PC-9 (cell line): Measurements from ENCODE around the gene SELE. TPM values are rescaled to one million over a fixed set of nuclear protein-coding genes. Genes with fewer than 3 reads are reported as not detected.
A peak's percentile ranks its signal among the peaks of the same experiment; 100 is the strongest.

Source experiments
- BruUV-seq: library from RNA; stranded (reverse); fragments of 400-500 nt; replicated peaks from 2 replicates; lab custom pipeline; 2021; lab: Mats Ljungman, UMichigan
- CTCF ChIA-PET: fragments of 300-600 bp; sonication (Branson Sonifier 250); formaldehyde crosslinking; loops from one replicate; lab custom pipeline; 2022; ENCODE audit warnings: antibody characterized with exemption; lab: Charles Lee
- POLR2A ChIA-PET: fragments of 300-600 bp; sonication (Branson Sonifier 250); formaldehyde crosslinking; loops from one replicate; lab custom pipeline; 2022; ENCODE audit warnings: antibody characterized with exemption; ENCODE audit not compliant: unreplicated experiment; lab: Charles Lee
- DNase-seq, 2 experiments: peaks; one replicate each; pipeline versions ENCODE4 v3.0.0 to v3.0.0-alpha.2; 2015 to 2022; ENCODE audit warnings: mixed read lengths in 1 of 2
- H2AFZ ChIP-seq: fragments of 200-600 bp; sonication (generic); 2 replicates; pipeline ENCODE4 v1.8.1; 2017; ENCODE audit warnings: antibody characterized with exemption
- H3F3A ChIP-seq: fragments of 200-600 bp; sonication (generic); 2 replicates; pipeline ENCODE4 v1.8.1; 2017; ENCODE audit warnings: antibody characterized with exemption, mild to moderate bottlenecking, low read depth; ENCODE audit not compliant: insufficient read depth
- H3K27ac ChIP-seq: fragments of 200-600 bp; sonication (generic); 2 replicates; pipeline ENCODE4 v1.6.1; 2016; ENCODE audit warnings: mixed run types
- H3K27me3 ChIP-seq: fragments of 200-600 bp; sonication (generic); 2 replicates; pipeline ENCODE4 v1.6.1; 2016; ENCODE audit warnings: low read depth, mixed run types; ENCODE audit not compliant: insufficient read depth
- H3K36me3 ChIP-seq: fragments of 200-600 bp; sonication (generic); 2 replicates; pipeline ENCODE4 v1.6.1; 2016; ENCODE audit warnings: low read depth, mixed run types
- H3K4me1 ChIP-seq: fragments of 200-600 bp; sonication (generic); replicated peaks from 2 replicates; pipeline ENCODE4 v1.6.1; 2016; ENCODE audit warnings: mixed run types; ENCODE audit not compliant: insufficient read depth
- H3K4me2 ChIP-seq: fragments of 200-600 bp; sonication (generic); 2 replicates; pipeline ENCODE4 v1.6.1; 2017; ENCODE audit warnings: mixed run types
- H3K4me3 ChIP-seq: fragments of 200-600 bp; sonication (generic); 2 replicates; pipeline ENCODE4 v1.6.1; 2016; ENCODE audit warnings: mixed run types
- H3K79me2 ChIP-seq: fragments of 200-600 bp; sonication (generic); 2 replicates; pipeline ENCODE4 v1.6.1; 2017; ENCODE audit warnings: low read depth, mixed run types
- H3K9me2 ChIP-seq: fragments of 200-600 bp; sonication (generic); 2 replicates; pipeline ENCODE4 v1.8.1; 2017; ENCODE audit warnings: mild to moderate bottlenecking; ENCODE audit not compliant: insufficient read depth
- H3K9me3 ChIP-seq: fragments of 200-600 bp; sonication (generic); 2 replicates; pipeline ENCODE4 v1.8.1; 2016; ENCODE audit warnings: low read depth; ENCODE audit not compliant: insufficient read depth
- H4K20me1 ChIP-seq: fragments of 200-600 bp; sonication (generic); 2 replicates; pipeline ENCODE4 v1.8.1; 2017; ENCODE audit not compliant: insufficient read depth
- EZH2 ChIP-seq: fragments of 200-600 bp; sonication (generic); IDR thresholded peaks from 2 replicates; pipeline ENCODE4 v1.8.0; 2017; ENCODE audit warnings: antibody characterized with exemption, low read depth
- intact Hi-C: fragments of 100-400 bp; cut with micrococcal nuclease; formaldehyde crosslinking; loops from one replicate; pipeline ENCODE4 v1.10.0; 2022; ENCODE audit not compliant: unreplicated experiment
- total RNA-seq: library from RNA; stranded (reverse); gene quantifications from 2 replicates; pipeline ENCODE4 v1.2.3, GENCODE V29; 2021
- TF ChIP-seq, protein P1 (sequence below): fragments of 200-600 bp; sonication (generic); conservative IDR thresholded peaks from 2 replicates; pipeline ENCODE4 v1.6.1; 2017; ENCODE audit warnings: mixed run types, antibody characterized with exemption, mild to moderate bottlenecking, moderate library complexity

The SELE gene
- total RNA-seq, 1 experiment from 2014 or later = not detected

DNA sequence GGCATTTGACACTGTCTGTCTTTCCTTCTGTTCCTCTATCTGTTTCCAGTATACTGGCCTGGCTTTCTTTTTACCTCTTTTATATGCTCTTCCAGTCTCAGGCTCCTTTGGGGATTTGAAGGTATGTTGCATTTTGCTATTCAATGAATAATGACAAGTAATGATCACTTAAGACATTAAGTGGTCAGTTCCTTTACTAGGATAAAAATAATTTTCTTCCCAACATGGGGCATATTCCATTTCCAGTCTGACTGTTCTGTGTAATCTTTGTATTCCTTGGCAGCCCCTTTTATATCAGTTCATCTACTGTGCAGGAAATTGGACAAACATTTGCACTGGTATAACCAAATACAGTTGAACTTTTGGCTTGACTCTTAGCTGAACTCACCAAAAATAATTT lies 45.3 kb upstream of the SELE start:
- H3K4me2 ChIP-seq = peak overlapping the region; percentile 80; the same call in 1 of the 2 replicates
- no peaks in the 10 kb centered on the region for H3K36me3 ChIP-seq
- no peak for DNase-seq
- H4K20me1 ChIP-seq = no peaks in the 10 kb centered on the region
- ChIA-PET CTCF (interaction anchor here (0.7 kb wide), 1 partner anchor 182 kb away, joined by 7 read pairs; no protein-coding TSS in a partner anchor), POLR2A (interaction anchor here (0.9 kb wide), 1 partner anchor 16 kb away, joined by 3 read pairs; a partner anchor contains a TSS)
- BruUV-seq = no TSS peak
- 0 out of 2 replicates have a peak, but pooled peaks cover 5% of the 10 kb centered on the region for H3K9me3 ChIP-seq
- no peaks in the 10 kb centered on the region for H3K27me3 ChIP-seq
- no peak overlapping the region for H2AFZ ChIP-seq
- H3K9me2 ChIP-seq = no peaks in the 10 kb centered on the region
- TF ChIP-seq, protein P1, sequence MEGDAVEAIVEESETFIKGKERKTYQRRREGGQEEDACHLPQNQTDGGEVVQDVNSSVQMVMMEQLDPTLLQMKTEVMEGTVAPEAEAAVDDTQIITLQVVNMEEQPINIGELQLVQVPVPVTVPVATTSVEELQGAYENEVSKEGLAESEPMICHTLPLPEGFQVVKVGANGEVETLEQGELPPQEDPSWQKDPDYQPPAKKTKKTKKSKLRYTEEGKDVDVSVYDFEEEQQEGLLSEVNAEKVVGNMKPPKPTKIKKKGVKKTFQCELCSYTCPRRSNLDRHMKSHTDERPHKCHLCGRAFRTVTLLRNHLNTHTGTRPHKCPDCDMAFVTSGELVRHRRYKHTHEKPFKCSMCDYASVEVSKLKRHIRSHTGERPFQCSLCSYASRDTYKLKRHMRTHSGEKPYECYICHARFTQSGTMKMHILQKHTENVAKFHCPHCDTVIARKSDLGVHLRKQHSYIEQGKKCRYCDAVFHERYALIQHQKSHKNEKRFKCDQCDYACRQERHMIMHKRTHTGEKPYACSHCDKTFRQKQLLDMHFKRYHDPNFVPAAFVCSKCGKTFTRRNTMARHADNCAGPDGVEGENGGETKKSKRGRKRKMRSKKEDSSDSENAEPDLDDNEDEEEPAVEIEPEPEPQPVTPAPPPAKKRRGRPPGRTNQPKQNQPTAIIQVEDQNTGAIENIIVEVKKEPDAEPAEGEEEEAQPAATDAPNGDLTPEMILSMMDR = no peak
- TF ChIP-seq EZH2 = no peak
- peaks cover 52% of the 10 kb centered on the region for H3K4me1 ChIP-seq
- H3K4me3 ChIP-seq = no peak overlapping the region
- no peaks in the 10 kb centered on the region for H3K79me2 ChIP-seq
- intact Hi-C loops = no loop called here
- H3F3A ChIP-seq = peaks cover 34% of the 10 kb centered on the region
- H3K27ac ChIP-seq = peak overlapping the region; percentile 95

DNA sequence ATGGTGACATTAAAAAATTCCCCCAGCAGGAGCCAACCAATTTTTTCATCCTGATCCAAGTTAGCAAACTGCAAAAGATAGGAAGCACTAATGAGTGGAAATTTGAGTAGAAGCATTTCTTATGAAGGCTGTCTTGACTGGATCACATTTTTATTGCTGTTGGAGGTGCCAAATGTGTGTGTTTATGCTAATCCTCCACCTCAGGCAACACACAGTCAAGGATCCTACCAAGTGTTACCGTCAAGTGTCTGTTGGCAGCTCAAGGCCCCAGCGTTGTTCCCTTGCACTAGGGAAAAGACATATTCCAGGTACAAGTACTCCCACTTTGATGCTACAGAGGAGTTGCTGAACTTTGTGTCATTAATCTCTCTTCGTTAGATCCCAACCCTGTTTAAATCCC lies 42.6 kb upstream of the SELE start:
- H3K79me2 ChIP-seq = no peaks in the 10 kb centered on the region
- H3K27ac ChIP-seq = no peak overlapping the region
- H3K4me1 ChIP-seq = peaks cover 24% of the 10 kb centered on the region
- intact Hi-C loops = no loop called here
- ChIA-PET CTCF (no interaction called here), POLR2A (no interaction called here)
- BruUV-seq = no TSS peak
- H4K20me1 ChIP-seq = no peaks in the 10 kb centered on the region
- H3K4me2 ChIP-seq = no peak overlapping the region
- no peaks in the 10 kb centered on the region for H3K36me3 ChIP-seq
- DNase-seq = no peak
- no peaks in the 10 kb centered on the region for H3K9me2 ChIP-seq
- H3K4me3 ChIP-seq = no peak overlapping the region
- H2AFZ ChIP-seq = no peak overlapping the region
- peaks cover 21% of the 10 kb centered on the region for H3F3A ChIP-seq
- TF ChIP-seq, protein P1 = no peak
- TF ChIP-seq EZH2 = no peak
- no peaks in the 10 kb centered on the region for H3K27me3 ChIP-seq
- H3K9me3 ChIP-seq = no peaks in the 10 kb centered on the region

DNA sequence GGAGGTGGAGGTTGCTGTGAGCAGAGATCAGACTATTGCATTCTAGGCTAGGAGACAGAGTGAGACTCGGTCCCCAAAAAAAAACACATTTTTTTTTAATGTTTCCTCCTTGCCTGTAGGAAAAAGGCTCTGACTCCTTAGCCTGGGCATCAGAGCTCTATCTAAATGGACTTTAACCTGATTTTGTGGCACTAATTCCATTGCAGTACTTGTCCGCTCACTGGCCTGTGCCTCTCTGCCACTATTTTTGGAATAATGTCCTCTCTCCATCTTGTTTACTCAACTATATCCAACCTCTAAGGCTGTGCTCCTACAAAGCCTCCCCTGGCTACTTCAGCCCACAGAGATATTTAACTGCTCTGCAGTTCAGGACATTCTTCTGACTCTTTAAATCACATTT lies 34.3 kb upstream of the SELE start:
- POLR2A ChIA-PET = no interaction called here
- no peaks in the 10 kb centered on the region for H4K20me1 ChIP-seq
- H3K27me3 ChIP-seq = no peaks in the 10 kb centered on the region
- no peaks in the 10 kb centered on the region for H3K9me3 ChIP-seq
- H3K9me2 ChIP-seq = no peaks in the 10 kb centered on the region
- no peak overlapping the region for H3K27ac ChIP-seq
- DNase-seq = no peak
- no peak overlapping the region for H3K4me3 ChIP-seq
- H2AFZ ChIP-seq = no peak overlapping the region
- intact Hi-C loops = no loop called here
- no peaks in the 10 kb centered on the region for H3K79me2 ChIP-seq
- no peaks in the 10 kb centered on the region for H3F3A ChIP-seq
- CTCF ChIA-PET = no interaction called here
- no peak overlapping the region for H3K4me2 ChIP-seq
- BruUV-seq = no TSS peak
- H3K4me1 ChIP-seq = no peaks in the 10 kb centered on the region
- TF ChIP-seq, protein P1 = no peak
- TF ChIP-seq EZH2 = no peak
- no peaks in the 10 kb centered on the region for H3K36me3 ChIP-seq
